Breast epithelium (tissue), 3 donors: ENCODE results near the gene UBE2D2.

Experiments used
- POLR2A ChIP-seq: fragments of 450-650 bp; IDR thresholded peaks from one replicate; pipeline ENCODE4 v1.6.1; 2016; ENCODE audit warnings: antibody characterized with exemption, mild to moderate bottlenecking, moderate library complexity
- POLR2AphosphoS5 ChIP-seq, 3 donors: sonication (generic); formaldehyde crosslinking; IDR thresholded peaks; one replicate each; pipeline ENCODE4 v1.6.1; 2017; ENCODE audit warnings: antibody characterized with exemption in 3 of 3
- TF ChIP-seq, protein P1 (sequence below), 3 donors: fragments of 450-650 bp; IDR thresholded peaks; one replicate each; pipeline ENCODE4 v1.5.1; 2016 to 2017; ENCODE audit warnings: antibody characterized with exemption in 3 of 3, mild to moderate bottlenecking in 3 of 3, moderate library complexity in 3 of 3

GRCh38 chr5:139649082-139649991 is 88.2 kb downstream of the UBE2D2 start:
- TF ChIP-seq, protein P1, sequence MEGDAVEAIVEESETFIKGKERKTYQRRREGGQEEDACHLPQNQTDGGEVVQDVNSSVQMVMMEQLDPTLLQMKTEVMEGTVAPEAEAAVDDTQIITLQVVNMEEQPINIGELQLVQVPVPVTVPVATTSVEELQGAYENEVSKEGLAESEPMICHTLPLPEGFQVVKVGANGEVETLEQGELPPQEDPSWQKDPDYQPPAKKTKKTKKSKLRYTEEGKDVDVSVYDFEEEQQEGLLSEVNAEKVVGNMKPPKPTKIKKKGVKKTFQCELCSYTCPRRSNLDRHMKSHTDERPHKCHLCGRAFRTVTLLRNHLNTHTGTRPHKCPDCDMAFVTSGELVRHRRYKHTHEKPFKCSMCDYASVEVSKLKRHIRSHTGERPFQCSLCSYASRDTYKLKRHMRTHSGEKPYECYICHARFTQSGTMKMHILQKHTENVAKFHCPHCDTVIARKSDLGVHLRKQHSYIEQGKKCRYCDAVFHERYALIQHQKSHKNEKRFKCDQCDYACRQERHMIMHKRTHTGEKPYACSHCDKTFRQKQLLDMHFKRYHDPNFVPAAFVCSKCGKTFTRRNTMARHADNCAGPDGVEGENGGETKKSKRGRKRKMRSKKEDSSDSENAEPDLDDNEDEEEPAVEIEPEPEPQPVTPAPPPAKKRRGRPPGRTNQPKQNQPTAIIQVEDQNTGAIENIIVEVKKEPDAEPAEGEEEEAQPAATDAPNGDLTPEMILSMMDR (IDR thresholded peaks at IDR 0.05) = no peak
- TF ChIP-seq POLR2A (no peak), POLR2AphosphoS5 (IDR thresholded peaks at IDR 0.05) (peak in 1 of 3 donors; percentile 11)
